Measurements from ENCODE around the gene ANKZF1. TPM values are rescaled to one million over a fixed set of nuclear protein-coding genes. Genes with fewer than 3 reads are reported as not detected.
A peak's percentile ranks its signal among the peaks of the same experiment; 100 is the strongest.
"Not testable (repeated sequence)": the region's sequence is repeated elsewhere in the genome, so short reads cannot be mapped to it uniquely, and the experiment has no call there.

The ANKZF1 gene
- polyA plus RNA-seq, 1 experiment: 22.0 TPM

DNA sequence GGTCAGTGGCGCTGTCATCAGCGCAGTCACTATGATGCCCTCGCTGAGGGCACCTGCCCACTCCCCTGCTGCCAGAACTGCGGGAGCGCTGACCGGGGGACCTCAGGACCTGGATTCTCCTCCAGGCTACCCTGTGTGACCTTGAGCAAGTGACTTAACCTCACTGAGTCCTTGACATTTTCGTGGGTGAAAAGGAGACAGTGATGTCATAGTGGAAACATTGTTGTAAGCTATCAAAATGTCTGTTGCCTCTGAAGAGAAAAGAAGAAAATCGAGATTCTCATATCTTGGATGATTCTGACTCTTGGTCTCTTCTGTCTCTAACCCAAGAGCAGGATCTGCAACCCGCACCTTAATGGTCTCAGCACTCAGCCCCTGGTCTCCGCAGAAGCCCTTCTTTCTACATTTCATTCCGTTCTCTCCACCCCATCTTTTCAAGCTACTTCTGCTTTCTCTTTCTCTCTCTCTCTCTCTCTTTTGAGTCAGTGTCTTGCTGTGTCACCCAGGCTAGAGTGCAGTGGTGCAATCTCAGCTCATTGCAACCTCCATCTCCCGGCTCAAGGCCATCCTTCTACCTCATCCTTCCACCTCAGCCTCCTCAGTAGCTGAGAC lies 25.1 kb downstream of the ANKZF1 start:
- POLR2A ChIA-PET: interaction anchor here (1.1 to 1.7 kb wide), 2 partner anchors 24 to 25 kb away, joined by 5 to 8 read pairs; partner anchors contain the start of genes ANKZF1, ATG9A and DNAJB2

GRCh38 chr2:219258942-219259341 lies 29.3 kb downstream of the ANKZF1 start:
- H3K4me3 ChIP-seq (ENCODE audit: low read depth, low read length); POLR2A ChIA-PET; DNase-seq (ENCODE audit: low read depth, low spot score); H3K27ac ChIP-seq (ENCODE audit: low read depth, low read length); H3K9me3 ChIP-seq (ENCODE audit: control insufficient read depth, insufficient read depth, low read length): not testable (repeated sequence)
- H3K27me3 ChIP-seq (ENCODE audit: control insufficient read depth, insufficient read depth, low read length): peaks cover 30% of the 10 kb centered on the region
- CTCF ChIA-PET: interaction anchor here (0.8 to 3.3 kb wide), 3 partner anchors 18 to 202 kb away, joined by 3 to 20 read pairs (median 7); no protein-coding TSS in a partner anchor

More for the DNA sequence above, 25.1 kb downstream of the ANKZF1 start:
- Histone ChIP-seq H3K27me3 (ENCODE audit: control insufficient read depth, insufficient read depth, low read length) (peaks cover 15% of the 10 kb centered on the region), H3K4me3 (ENCODE audit: low read depth, low read length) (peak overlapping the region; percentile 66), H3K27ac (ENCODE audit: low read depth, low read length) (no peak overlapping the region), H3K9me3 (ENCODE audit: control insufficient read depth, insufficient read depth, low read length) (no peaks in the 10 kb centered on the region)
- TF ChIP-seq, protein P1, sequence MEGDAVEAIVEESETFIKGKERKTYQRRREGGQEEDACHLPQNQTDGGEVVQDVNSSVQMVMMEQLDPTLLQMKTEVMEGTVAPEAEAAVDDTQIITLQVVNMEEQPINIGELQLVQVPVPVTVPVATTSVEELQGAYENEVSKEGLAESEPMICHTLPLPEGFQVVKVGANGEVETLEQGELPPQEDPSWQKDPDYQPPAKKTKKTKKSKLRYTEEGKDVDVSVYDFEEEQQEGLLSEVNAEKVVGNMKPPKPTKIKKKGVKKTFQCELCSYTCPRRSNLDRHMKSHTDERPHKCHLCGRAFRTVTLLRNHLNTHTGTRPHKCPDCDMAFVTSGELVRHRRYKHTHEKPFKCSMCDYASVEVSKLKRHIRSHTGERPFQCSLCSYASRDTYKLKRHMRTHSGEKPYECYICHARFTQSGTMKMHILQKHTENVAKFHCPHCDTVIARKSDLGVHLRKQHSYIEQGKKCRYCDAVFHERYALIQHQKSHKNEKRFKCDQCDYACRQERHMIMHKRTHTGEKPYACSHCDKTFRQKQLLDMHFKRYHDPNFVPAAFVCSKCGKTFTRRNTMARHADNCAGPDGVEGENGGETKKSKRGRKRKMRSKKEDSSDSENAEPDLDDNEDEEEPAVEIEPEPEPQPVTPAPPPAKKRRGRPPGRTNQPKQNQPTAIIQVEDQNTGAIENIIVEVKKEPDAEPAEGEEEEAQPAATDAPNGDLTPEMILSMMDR (IDR thresholded peaks at IDR 0.05; ENCODE audit: low read depth, low read length): no peak
- DNase-seq (ENCODE audit: low read depth, low spot score): no peak
- CTCF ChIA-PET: interaction anchor here (1.0 to 2.9 kb wide), 3 partner anchors 23 to 83 kb away, joined by 3 to 18 read pairs (median 13); no protein-coding TSS in a partner anchor

DNA sequence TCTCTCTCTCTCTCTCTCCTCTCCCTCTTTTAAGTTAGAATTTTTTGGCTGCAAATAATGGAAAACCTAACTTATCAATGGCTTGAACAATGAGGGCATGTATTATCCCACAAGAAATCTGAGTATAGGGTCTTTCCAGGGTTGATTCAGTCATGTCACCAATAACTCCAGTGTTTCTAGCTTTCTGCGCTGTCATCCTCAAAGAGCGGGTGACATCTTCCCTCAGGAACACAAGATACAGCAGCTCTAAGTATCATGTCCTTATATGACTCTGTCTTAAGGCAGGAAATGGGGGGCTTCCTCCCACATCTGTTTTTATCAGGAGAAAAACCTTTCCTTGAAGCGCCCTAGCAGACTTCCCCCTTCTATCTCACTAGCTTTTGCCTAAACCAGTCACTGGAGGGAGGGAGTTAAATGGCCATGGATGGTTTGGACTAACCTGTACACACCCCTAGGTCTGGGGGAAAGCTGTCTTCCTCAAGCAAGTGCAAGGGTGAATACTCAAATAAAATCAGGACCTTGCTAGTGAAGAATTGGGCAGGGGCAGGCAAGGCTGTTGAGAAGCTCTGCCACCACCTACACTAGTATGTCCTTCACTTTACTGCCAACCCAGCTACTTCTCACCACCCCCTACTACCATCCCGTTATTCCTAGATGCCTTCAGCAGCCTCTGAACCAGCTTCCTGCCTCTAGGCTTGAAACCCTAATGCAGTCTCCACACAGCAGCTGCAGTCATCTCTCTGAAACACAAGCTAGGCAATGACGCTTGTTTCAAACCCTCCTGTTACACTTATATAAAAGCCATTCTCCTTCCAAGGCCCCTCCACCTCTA lies 31.6 kb downstream of the ANKZF1 start:
- TF ChIP-seq, protein P1 (IDR thresholded peaks at IDR 0.05; ENCODE audit: low read depth, low read length): no peak
- Histone ChIP-seq H3K27ac (ENCODE audit: low read depth, low read length) (no peak overlapping the region), H3K27me3 (ENCODE audit: control insufficient read depth, insufficient read depth, low read length) (peaks cover 28% of the 10 kb centered on the region), H3K9me3 (ENCODE audit: control insufficient read depth, insufficient read depth, low read length) (no peaks in the 10 kb centered on the region), H3K4me3 (ENCODE audit: low read depth, low read length) (no peak overlapping the region)
- CTCF ChIA-PET: interaction anchor here (0.5 to 5.7 kb wide), 4 partner anchors 16 to 70 kb away, joined by 6 to 56 read pairs (median 7); partner anchors contain the start of gene DNAJB2
- POLR2A ChIA-PET: interaction anchor here (1.0 kb wide), 1 partner anchor 16 kb away, joined by 4 read pairs; the partner anchor contains the start of genes GLB1L and STK16
- DNase-seq (ENCODE audit: low read depth, low spot score): no peak

DNA sequence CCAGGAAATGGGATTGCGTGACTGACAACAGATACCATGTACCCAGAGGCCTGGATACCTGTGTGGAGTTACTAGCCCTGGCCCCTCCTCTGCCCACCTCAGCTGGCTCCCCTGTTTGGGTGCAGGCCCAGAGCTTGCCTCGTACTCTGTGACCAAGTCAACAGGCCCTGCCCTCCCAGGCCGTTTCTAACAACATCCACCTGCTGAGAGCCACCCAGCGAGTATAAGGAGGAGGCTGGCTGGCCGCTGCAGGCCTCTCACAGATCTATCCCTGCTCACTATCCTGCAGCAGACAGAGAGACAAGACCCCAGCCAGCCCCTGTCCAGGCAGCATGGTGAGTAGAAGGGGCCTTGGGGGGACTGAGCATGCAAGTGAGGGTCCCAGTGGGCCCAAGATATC lies 36.6 kb downstream of the ANKZF1 start:
- CTCF ChIA-PET: interaction anchor here (5.7 kb wide), 1 partner anchor 11 kb away, joined by 56 read pairs; the partner anchor contains the start of gene DNAJB2
- no peak for DNase-seq (ENCODE audit: low read depth, low spot score)
- Histone ChIP-seq H3K27me3 (ENCODE audit: control insufficient read depth, insufficient read depth, low read length) (peaks cover 28% of the 10 kb centered on the region), H3K4me3 (ENCODE audit: low read depth, low read length) (no peak overlapping the region), H3K27ac (ENCODE audit: low read depth, low read length) (no peak overlapping the region), H3K9me3 (ENCODE audit: control insufficient read depth, insufficient read depth, low read length) (no peaks in the 10 kb centered on the region)
- POLR2A ChIA-PET: no interaction called here
- TF ChIP-seq, protein P1 (IDR thresholded peaks at IDR 0.05; ENCODE audit: low read depth, low read length): no peak

- TF ChIP-seq, protein P1 (IDR thresholded peaks at IDR 0.05; ENCODE audit: low read depth, low read length): no peak
- H3K4me3 ChIP-seq (ENCODE audit: low read depth, low read length): no peak overlapping the region
- no peak overlapping the region for H3K27ac ChIP-seq (ENCODE audit: low read depth, low read length)
- DNase-seq (ENCODE audit: low read depth, low spot score): no peak
- H3K27me3 ChIP-seq (ENCODE audit: control insufficient read depth, insufficient read depth, low read length): peaks cover 25% of the 10 kb centered on the region
- ChIA-PET POLR2A (no interaction called here), CTCF (interaction anchor here (0.5 to 1.1 kb wide), 2 partner anchors 11 to 149 kb away, joined by 4 read pairs; no protein-coding TSS in a partner anchor)
- H3K9me3 ChIP-seq (ENCODE audit: control insufficient read depth, insufficient read depth, low read length): no peaks in the 10 kb centered on the region
Observed at GRCh38 chr2:219266886-219267285, 37.3 kb downstream of the ANKZF1 start.
